ENCODE data around the gene EFR3B.

Gene EFR3B

GRCh38 chr2:25068217-25068616, 26.3 kb downstream of the EFR3B start:
- no peak for DNase-seq (ENCODE audit: low read depth)
- TF ChIP-seq MYC (IDR thresholded peaks at IDR 0.05; ENCODE audit: low read depth, low read length) (no peak), CTCF (IDR thresholded peaks at IDR 0.05; ENCODE audit: low read depth, low read length) (no peak), MAX (IDR thresholded peaks at IDR 0.05; ENCODE audit: low read depth, low read length) (no peak), POLR2A (IDR thresholded peaks at IDR 0.05; ENCODE audit: extremely low read depth, insufficient read length) (no peak)
- no peak overlapping the region for H3K4me3 ChIP-seq (ENCODE audit: low read depth, low read length)

- no peak overlapping the region for H3K4me3 ChIP-seq (ENCODE audit: low read depth, low read length)
- no peak for TF ChIP-seq POLR2A (IDR thresholded peaks at IDR 0.05; ENCODE audit: extremely low read depth, insufficient read length)
- TF ChIP-seq MYC (IDR thresholded peaks at IDR 0.05; ENCODE audit: low read depth, low read length): no peak
- TF ChIP-seq MAX (IDR thresholded peaks at IDR 0.05; ENCODE audit: low read depth, low read length): no peak
- TF ChIP-seq CTCF (IDR thresholded peaks at IDR 0.05; ENCODE audit: low read depth, low read length): no peak
- DNase-seq (ENCODE audit: low read depth): no peak
These were observed 30.1 kb downstream of the EFR3B start for GRCh38 chr2:25071966-25072365.

- DNase-seq (ENCODE audit: low read depth): no peak
- TF ChIP-seq MAX (IDR thresholded peaks at IDR 0.05; ENCODE audit: low read depth, low read length) (no peak), CTCF (IDR thresholded peaks at IDR 0.05; ENCODE audit: low read depth, low read length) (no peak), POLR2A (IDR thresholded peaks at IDR 0.05; ENCODE audit: extremely low read depth, insufficient read length) (no peak), MYC (IDR thresholded peaks at IDR 0.05; ENCODE audit: low read depth, low read length) (no peak)
- H3K4me3 ChIP-seq (ENCODE audit: low read depth, low read length): no peak overlapping the region
These were observed 30.7 kb downstream of the EFR3B start for GRCh38 chr2:25072606-25073005.

GRCh38 chr2:25073025-25073424, 31.1 kb downstream of the EFR3B start:
- TF ChIP-seq MAX (IDR thresholded peaks at IDR 0.05; ENCODE audit: low read depth, low read length): no peak
- no peak for TF ChIP-seq CTCF (IDR thresholded peaks at IDR 0.05; ENCODE audit: low read depth, low read length)
- no peak for TF ChIP-seq MYC (IDR thresholded peaks at IDR 0.05; ENCODE audit: low read depth, low read length)
- no peak for DNase-seq (ENCODE audit: low read depth)
- H3K4me3 ChIP-seq (ENCODE audit: low read depth, low read length): no peak overlapping the region

- TF ChIP-seq MYC (IDR thresholded peaks at IDR 0.05; ENCODE audit: low read depth, low read length): no peak
- TF ChIP-seq MAX (IDR thresholded peaks at IDR 0.05; ENCODE audit: low read depth, low read length): no peak
- TF ChIP-seq POLR2A (IDR thresholded peaks at IDR 0.05; ENCODE audit: extremely low read depth, insufficient read length): no peak
- TF ChIP-seq CTCF (IDR thresholded peaks at IDR 0.05; ENCODE audit: low read depth, low read length): no peak
- no peak overlapping the region for H3K4me3 ChIP-seq (ENCODE audit: low read depth, low read length)
- no peak for DNase-seq (ENCODE audit: low read depth)
These were observed 32.0 kb downstream of the EFR3B start for GRCh38 chr2:25073914-25074313.

- TF ChIP-seq MAX (IDR thresholded peaks at IDR 0.05; ENCODE audit: low read depth, low read length): no peak
- no peak for DNase-seq (ENCODE audit: low read depth)
These were observed 33.0 kb downstream of the EFR3B start for GRCh38 chr2:25074826-25075225.

More at GRCh38 chr2:25074826-25075225, 33.0 kb downstream of the EFR3B start:
- no peak overlapping the region for H3K4me3 ChIP-seq (ENCODE audit: low read depth, low read length)

Data from NB4 (cell line).